ENCODE measurements around the gene DAZAP1.

The DAZAP1 gene

DNA sequence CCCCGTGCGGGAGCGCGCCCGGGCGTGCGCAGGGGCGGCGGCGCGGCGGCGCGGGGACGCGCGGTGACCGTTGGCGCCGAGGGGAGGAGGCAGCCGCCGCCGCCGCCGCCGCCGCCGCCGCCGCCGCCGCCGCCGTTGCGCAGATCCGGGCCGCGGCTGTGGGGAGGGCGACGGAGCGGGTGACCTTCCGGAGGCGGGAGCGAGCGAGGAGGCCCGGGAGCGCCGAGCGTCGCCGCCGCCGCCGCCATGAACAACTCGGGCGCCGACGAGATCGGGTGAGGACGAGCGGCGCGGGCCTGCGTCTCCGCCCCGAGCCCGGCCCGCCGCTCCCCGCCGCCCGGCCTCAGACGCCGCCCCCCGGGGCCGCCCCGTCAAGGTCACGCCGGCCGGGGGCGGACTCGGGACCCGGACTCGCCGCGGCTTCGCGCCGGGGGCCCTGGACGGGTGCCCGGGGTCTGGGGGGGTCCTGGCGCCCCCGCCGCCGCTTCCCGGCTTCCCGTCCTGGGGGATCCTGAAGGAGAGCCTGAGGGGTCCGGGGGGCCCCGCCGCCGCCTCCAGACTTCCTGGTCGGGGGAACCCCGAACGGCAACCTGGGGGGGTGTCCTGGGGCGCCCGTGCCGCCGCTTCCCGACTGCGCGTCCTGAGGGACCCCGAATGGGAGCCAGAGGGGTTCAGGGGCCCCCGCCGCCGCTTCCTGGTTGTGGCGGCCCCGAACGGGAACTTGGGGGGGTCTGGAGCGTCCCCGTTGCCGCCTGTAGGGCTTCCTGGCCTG is at the start of gene DAZAP1:
Gene DAZAP1, plus strand, starts transcription at position 59 of the 772 bp plus-strand sequence. Its CDS starts 188 bp downstream, at position 247.
- H3K4me3 ChIP-seq (ENCODE audit: low read depth, low read length), result peak within 1 kb of the TSS; percentile 93
- no peak for TF ChIP-seq CTCF (IDR thresholded peaks at IDR 0.05; ENCODE audit: control insufficient read depth, extremely low read depth, insufficient read depth)
- DNase-seq (ENCODE audit: low read depth), result no peak

- no peak for TF ChIP-seq CTCF (IDR thresholded peaks at IDR 0.05; ENCODE audit: control insufficient read depth, extremely low read depth, insufficient read depth)
- DNase-seq (ENCODE audit: low read depth), result no peak
- no peak overlapping the region for H3K4me3 ChIP-seq (ENCODE audit: low read depth, low read length)
Observed at GRCh38 chr19:1360126-1360817, 47.1 kb upstream of the DAZAP1 start.

GRCh38 chr19:1360818-1361461 is 46.4 kb upstream of the DAZAP1 start:
- no peak for TF ChIP-seq CTCF (IDR thresholded peaks at IDR 0.05; ENCODE audit: control insufficient read depth, extremely low read depth, insufficient read depth)
- DNase-seq (ENCODE audit: low read depth), result no peak
- H3K4me3 ChIP-seq (ENCODE audit: low read depth, low read length), result no peak overlapping the region

DNA sequence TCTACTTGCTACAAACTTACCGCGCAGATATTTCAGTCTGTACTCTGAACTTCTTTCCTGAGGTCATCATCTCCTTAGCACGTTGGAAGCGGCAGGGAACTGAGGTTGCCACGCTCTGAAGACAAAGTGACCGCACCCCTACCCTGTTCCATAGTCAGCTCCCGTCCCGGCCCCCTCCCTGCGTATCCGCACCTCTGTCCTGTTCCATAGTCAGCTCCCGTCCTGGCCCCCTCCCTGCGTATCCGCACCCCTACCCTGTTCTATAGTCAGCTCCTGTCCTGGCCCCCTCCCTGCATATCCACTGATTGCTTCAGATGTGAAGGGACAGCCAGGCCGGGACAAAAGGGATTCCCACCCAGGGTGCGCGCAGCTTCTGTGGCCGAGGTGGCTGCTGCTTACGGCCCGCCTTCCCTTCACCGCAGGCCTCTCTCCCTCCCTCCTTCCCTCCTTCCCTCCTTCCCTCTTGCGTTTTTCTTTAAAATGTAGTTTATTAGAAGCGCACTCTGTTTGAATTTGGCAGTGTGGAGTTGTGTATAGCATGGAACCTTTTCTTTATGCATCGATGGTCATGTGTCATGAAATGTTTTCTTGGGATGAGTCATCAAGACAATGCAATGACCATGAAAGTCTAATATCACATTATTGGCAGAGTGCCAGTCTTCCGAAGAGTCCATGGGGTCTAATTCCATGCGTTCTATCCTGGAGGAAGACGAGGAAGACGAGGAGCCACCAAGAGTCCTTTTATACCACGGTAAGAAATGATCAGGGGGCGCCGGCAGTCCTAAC is 45.6 kb upstream of the DAZAP1 start:
- no peak for TF ChIP-seq CTCF (IDR thresholded peaks at IDR 0.05; ENCODE audit: control insufficient read depth, extremely low read depth, insufficient read depth)
- H3K4me3 ChIP-seq (ENCODE audit: low read depth, low read length), result no peak overlapping the region
- DNase-seq (ENCODE audit: low read depth), result no peak

DNA sequence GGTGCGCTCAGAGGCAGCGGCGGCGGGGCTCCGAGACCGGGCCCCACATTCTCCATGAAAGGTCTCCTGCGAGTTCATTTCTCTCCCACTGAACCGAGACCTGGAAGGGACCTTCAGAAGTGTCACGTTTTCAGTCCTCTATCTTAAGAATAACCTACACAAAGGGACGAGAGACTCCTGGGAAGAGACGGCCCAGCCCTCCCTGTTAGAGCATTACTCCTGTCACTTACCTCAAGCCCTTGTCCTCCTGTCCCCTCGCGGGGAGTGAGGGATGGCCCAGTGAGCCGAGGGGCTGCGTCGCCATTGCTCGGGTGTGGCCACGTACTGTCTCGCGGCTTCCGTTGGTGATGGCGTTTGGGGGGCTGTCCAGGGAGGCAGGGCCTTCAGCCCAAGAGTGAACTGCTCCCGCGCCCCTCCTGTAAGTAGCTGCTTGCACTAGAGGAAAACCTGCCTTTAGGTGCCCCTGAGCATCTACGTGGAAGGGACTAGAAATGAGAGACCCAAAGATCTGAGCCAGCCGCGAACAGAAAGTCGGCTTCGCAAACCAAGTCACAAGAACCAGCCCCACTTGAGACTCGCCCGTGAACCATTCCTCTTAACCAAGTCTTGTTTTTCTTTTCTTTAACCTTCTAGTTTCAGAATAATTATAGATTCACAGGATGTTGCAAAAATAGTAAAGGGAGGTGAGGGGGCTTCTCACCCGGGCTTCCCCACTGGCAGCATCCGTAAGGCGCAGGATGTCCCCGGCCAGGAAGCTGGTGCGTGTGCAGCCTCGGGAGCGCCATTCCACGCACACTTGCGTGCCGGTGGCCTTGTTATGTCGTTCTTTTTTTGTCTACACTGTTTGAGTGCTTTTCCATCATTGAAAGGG is 44.8 kb upstream of the DAZAP1 start:
- no peak for TF ChIP-seq CTCF (IDR thresholded peaks at IDR 0.05; ENCODE audit: control insufficient read depth, extremely low read depth, insufficient read depth)
- H3K4me3 ChIP-seq (ENCODE audit: low read depth, low read length), result no peak overlapping the region
- DNase-seq (ENCODE audit: low read depth), result no peak

DNA sequence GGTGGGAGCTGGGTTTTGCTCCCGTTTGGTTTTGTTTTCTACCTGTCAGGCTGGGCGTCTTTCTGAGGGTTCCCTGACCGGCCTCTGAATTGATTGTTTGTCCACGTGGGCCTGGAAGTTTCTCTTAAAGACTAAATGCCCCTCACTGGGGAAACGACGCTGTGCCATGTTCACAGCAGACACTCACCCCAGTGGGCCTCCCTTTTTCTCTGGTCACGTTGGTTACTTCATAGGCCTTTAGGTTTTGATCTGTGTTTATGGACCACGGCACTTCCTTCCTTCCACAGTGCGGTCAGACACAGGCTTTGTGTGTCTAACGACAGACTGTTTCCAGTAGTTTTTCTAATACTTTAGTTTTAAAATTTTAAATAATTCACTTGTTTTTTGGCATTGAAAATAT is 43.8 kb upstream of the DAZAP1 start:
- TF ChIP-seq CTCF (IDR thresholded peaks at IDR 0.05; ENCODE audit: control insufficient read depth, extremely low read depth, insufficient read depth), result no peak
- no peak overlapping the region for H3K4me3 ChIP-seq (ENCODE audit: low read depth, low read length)
- DNase-seq (ENCODE audit: low read depth), result no peak

Data from LNCaP clone FGC (cell line).